PC-9 (cell line): ENCODE data around the gene PTK6.
A peak's percentile ranks its signal among the peaks of the same experiment; 100 is the strongest.

ENCODE experiments used
- CTCF ChIP-seq: fragments of 200-600 bp; sonication (generic); conservative IDR thresholded peaks from 2 replicates; pipeline ENCODE4 v1.6.1; 2017; ENCODE audit warnings: mixed run types, antibody characterized with exemption, mild to moderate bottlenecking, moderate library complexity
- EZH2 ChIP-seq: fragments of 200-600 bp; sonication (generic); IDR thresholded peaks from 2 replicates; pipeline ENCODE4 v1.8.0; 2017; ENCODE audit warnings: antibody characterized with exemption, low read depth

DNA sequence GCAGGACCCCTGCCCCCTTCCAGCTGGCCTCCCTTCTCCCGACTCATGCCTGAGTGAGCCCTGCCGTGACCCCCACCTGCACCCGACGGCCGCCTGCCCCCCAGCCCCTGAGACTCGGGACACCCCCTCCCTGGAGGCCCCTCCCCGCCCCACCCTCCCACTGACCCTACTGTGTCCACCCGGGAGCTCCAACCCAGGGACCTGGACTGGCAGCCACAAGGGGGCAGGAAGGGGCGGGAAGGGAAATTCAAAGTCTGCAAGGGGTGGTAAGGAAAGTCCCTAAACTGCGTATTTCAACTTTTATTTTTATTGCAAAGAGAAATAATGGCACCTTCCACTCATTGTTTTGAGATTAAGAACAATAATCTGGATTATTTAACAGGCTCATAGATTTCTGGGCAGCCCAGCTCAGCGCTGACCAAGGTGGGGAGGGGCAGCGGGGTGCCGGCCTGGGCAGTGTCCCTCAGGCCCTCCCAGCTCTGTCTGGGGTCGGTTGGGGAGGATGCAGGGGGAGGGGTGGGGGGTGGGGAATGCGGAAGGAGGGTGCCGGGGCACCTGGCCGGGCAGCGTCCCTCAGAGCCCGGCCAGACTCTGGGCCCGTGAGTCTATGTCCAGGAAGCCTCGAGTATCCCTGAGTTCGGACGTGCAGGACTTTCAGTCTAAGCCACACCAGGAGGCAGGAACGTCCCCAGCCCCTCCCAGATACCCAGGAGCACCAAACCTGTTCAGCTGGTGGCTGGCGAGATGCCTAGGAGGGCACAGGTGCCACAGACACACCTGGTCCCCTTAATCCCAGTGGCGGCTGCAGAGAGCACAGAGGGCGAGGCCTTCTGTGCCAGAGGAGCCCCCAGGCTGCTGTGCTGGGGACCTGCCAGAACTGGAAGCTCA lies 1.3 kb upstream of the PTK6 start:
- TF ChIP-seq CTCF (peak; percentile 67; the same call in 1 of the 2 replicates), EZH2 (no peak)
